ENCODE data around the gene GIPC1. TPM values are rescaled to one million over a fixed set of nuclear protein-coding genes. Genes with fewer than 3 reads are reported as not detected.
A peak's percentile ranks its signal among the peaks of the same experiment; 100 is the strongest.
"Not testable (repeated sequence)": the region's sequence is repeated elsewhere in the genome, so short reads cannot be mapped to it uniquely, and the experiment has no call there.

The GIPC1 gene
- total RNA-seq, 3 donors from 2014 or later: 199 to 374 (median 300) TPM

GRCh38 chr19:14542711-14543328, 46.9 kb upstream of the GIPC1 start:
- no peaks in the 10 kb centered on the region for H3K36me3 ChIP-seq (ENCODE audit: low read depth)
- TF ChIP-seq, protein P1, sequence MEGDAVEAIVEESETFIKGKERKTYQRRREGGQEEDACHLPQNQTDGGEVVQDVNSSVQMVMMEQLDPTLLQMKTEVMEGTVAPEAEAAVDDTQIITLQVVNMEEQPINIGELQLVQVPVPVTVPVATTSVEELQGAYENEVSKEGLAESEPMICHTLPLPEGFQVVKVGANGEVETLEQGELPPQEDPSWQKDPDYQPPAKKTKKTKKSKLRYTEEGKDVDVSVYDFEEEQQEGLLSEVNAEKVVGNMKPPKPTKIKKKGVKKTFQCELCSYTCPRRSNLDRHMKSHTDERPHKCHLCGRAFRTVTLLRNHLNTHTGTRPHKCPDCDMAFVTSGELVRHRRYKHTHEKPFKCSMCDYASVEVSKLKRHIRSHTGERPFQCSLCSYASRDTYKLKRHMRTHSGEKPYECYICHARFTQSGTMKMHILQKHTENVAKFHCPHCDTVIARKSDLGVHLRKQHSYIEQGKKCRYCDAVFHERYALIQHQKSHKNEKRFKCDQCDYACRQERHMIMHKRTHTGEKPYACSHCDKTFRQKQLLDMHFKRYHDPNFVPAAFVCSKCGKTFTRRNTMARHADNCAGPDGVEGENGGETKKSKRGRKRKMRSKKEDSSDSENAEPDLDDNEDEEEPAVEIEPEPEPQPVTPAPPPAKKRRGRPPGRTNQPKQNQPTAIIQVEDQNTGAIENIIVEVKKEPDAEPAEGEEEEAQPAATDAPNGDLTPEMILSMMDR (IDR thresholded peaks at IDR 0.05): no peak
- ATAC-seq (peak; percentile 29), DNase-seq (no peak)
- H3K9me3 ChIP-seq: no peaks in the 10 kb centered on the region
- no peak overlapping the region for H3K4me3 ChIP-seq
- peaks cover 1% of the 10 kb centered on the region for H3K4me1 ChIP-seq (ENCODE audit: low read depth)
- intact Hi-C loops (cut with DNase I, micrococcal nuclease): no loop called here

GRCh38 chr19:14541979-14542378, 46.1 kb upstream of the GIPC1 start:
- H3K4me3 ChIP-seq; H3K4me1 ChIP-seq (ENCODE audit: low read depth); DNase-seq; ATAC-seq; H3K9me3 ChIP-seq; intact Hi-C loops (cut with DNase I, micrococcal nuclease); H3K36me3 ChIP-seq (ENCODE audit: low read depth): not testable (repeated sequence)

DNA sequence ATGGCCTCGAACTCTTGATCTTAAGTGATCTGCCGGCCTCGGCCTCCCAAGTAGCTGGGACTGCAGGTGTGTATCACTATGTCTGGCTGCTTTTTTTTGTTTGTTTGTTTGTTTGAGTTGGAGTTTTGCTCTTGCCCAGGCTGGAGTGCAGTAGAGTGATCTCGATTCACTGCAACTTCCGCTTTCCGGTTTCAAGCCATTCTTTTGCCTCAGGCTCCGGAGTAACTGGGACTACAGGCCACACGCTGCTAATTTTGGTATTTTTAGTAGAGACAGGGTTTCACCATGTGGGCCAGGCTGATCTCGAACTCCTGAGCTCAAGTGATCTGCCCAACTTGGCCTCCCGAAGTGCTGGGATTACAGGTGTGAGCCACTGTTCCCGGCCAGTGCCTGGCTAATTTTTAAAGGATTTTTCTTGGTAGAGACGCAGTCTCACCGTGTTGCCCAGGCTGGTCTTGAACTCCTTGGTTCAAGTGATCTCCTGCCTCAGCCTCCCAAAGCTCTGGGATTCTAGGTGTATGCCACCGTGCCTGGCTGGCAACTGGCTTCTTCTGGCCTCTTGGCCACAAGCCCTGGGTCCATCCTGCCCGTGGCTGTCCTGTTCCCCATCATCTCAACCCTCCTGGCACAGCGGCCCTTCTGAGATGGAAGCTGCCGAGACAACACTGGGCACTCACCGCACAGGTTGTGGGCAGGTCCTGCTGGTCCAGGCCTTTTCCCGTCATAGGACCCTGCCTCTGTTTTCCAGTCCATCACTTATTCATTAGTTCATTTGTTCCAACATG, 45.0 kb upstream of the GIPC1 start:
- intact Hi-C loops (cut with DNase I, micrococcal nuclease): no loop called here
- no peak for ATAC-seq
- peaks cover 7% of the 10 kb centered on the region for H3K4me1 ChIP-seq (ENCODE audit: low read depth)
- no peak overlapping the region for H3K4me3 ChIP-seq
- H3K9me3 ChIP-seq: no peaks in the 10 kb centered on the region
- no peak for DNase-seq
- no peaks in the 10 kb centered on the region for H3K36me3 ChIP-seq (ENCODE audit: low read depth)
- TF ChIP-seq, protein P1 (IDR thresholded peaks at IDR 0.05): no peak

GRCh38 chr19:14536926-14537692, 41.2 kb upstream of the GIPC1 start:
- Histone ChIP-seq H3K4me3 (no peak overlapping the region), H3K9me3 (no peaks in the 10 kb centered on the region), H3K36me3 (ENCODE audit: low read depth) (no peaks in the 10 kb centered on the region), H3K4me1 (ENCODE audit: low read depth) (peaks cover 7% of the 10 kb centered on the region)
- peak; percentile 87 to 90 (median 90) for DNase-seq
- peak; percentile 94 for ATAC-seq
- TF ChIP-seq, protein P1 (IDR thresholded peaks at IDR 0.05): no peak
- intact Hi-C loops (cut with DNase I, micrococcal nuclease): no loop called here

DNA sequence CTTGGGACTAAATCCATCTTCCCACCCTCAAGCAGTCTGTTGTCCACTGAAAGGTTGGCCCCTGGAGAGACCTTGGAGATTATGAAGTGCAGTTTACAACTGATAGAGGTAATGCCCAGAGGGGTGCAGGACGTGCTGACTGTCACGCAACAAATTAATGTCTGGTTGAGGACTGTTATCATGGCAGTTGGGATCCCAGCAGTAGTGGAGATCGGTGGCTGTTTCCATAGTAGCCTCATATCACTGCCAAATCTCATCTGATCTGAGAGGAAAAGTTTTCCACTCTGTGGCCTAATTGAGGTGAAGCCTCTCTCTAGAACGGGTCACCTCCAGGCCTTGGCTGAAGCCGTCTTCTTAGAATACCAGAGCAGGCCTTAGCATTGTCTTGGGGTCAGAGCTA, 37.5 kb upstream of the GIPC1 start:
- Histone ChIP-seq H3K4me1 (ENCODE audit: low read depth) (peaks cover 14% of the 10 kb centered on the region), H3K4me3 (no peak overlapping the region), H3K36me3 (ENCODE audit: low read depth) (peaks cover 6% of the 10 kb centered on the region), H3K9me3 (no peaks in the 10 kb centered on the region)
- TF ChIP-seq, protein P1 (IDR thresholded peaks at IDR 0.05): no peak
- DNase-seq: no peak
- no peak for ATAC-seq
- intact Hi-C loops (cut with DNase I, micrococcal nuclease): no loop called here

GRCh38 chr19:14530506-14530905, 34.6 kb upstream of the GIPC1 start:
- ATAC-seq (no peak), DNase-seq (no peak)
- H3K4me3 ChIP-seq: no peak overlapping the region
- TF ChIP-seq, protein P1 (IDR thresholded peaks at IDR 0.05): no peak
- H3K4me1 ChIP-seq (ENCODE audit: low read depth): peaks cover 7% of the 10 kb centered on the region
- intact Hi-C loops (cut with DNase I, micrococcal nuclease): no loop called here
- H3K9me3 ChIP-seq: no peaks in the 10 kb centered on the region
- peaks cover 6% of the 10 kb centered on the region for H3K36me3 ChIP-seq (ENCODE audit: low read depth)

Data from mucosa of descending colon (tissue), 3 donors.